ENCODE data around the gene TOM1L1.

Gene TOM1L1

GRCh38 chr17:54898576-54898975 is 2.1 kb upstream of the TOM1L1 start:
- no peak for DNase-seq (ENCODE audit: low read depth, low spot score)

DNA sequence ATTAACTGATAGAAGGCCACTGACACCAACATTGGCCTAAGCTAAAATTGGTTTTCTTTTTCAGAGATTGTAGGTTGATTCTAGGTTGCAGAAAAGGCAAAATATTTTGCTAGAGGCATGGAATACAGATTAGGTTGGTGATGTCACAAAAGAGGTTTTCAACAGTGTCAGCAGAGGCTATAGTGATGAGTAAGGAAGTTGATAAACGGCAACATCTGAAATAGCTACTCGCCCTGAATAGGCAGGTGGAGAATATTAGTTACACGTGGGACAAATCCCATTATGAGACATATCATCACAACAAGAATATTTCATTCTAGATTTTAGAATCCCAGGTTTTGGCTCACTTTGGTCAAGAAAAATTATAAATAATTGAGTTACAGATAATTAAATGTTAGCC is 1.5 kb upstream of the TOM1L1 start:
- DNase-seq (ENCODE audit: low read depth, low spot score), result no peak

- DNase-seq (ENCODE audit: low read depth, low spot score), result no peak
Observed at GRCh38 chr17:54899721-54900456, 763 bp upstream of the TOM1L1 start.

GRCh38 chr17:54901230-54901822 is 674 bp downstream of the TOM1L1 start:
- DNase-seq (ENCODE audit: low read depth, low spot score), result no peak

DNA sequence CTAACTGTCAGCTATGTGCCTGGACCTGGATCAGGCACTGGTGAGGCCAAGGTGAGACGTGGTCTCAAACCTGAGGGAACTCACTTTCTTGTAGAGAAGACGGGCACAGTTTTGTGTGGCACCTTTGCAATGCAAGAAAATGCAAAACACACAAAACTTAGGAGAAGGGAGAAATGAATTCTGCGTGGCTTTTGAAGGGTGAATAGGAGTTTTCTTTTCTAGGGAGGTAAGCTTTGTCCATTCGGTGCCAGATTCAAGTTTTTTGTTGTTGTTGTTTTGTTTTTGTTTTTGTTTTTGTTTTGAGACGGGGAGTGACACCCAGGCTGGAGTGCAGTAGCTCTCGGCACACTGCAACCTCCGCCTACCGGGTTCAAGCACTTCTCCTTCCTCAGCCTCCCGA is 1.4 kb downstream of the TOM1L1 start:
- no peak for DNase-seq (ENCODE audit: low read depth, low spot score)

DNA sequence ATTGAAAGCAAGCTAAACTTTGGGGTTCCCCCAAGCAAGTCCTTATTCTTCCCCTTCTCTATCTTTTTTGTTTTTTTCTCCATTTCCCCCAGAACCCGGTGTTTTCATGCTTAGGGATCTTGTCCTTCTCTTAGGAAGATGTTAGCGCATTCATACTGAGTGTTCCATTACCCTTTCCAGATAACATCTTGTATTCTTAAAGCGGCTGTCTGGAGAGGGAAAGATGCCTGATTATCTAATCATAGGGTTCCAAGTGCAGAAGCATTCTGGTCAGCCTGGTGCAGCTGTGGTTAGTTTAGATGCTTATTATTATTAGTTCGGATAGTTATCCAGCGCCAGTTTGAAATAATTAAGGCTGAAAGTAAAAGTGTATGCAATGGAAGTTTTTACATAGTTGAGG is 2.0 kb downstream of the TOM1L1 start:
- no peak for DNase-seq (ENCODE audit: low read depth, low spot score)

DNA sequence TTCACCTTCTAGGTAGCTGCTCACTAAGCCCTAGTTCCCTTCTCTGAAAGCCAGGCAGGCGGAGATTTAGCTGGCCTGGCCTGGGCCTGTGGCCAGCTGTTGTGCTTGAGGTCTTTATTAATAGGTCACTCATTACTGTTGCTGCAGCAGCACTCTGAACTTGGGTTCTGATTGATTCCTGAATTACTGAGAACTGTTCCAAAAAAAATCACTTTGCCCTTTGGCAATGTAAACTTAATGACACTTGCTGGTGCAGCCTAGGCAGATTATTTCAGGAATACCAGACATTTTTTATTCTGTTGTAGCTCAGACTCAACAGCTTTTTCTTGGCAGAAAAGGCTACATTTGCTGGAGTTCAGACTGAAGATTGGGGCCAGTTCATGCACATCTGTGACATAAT is 2.7 kb downstream of the TOM1L1 start:
- no peak for DNase-seq (ENCODE audit: low read depth, low spot score)

- no peak for DNase-seq (ENCODE audit: low read depth, low spot score)
Observed at GRCh38 chr17:54906683-54907082, 6.0 kb downstream of the TOM1L1 start.

- no peak for DNase-seq (ENCODE audit: low read depth, low spot score)
Observed at GRCh38 chr17:54907376-54907775, 6.7 kb downstream of the TOM1L1 start.

- no peak for DNase-seq (ENCODE audit: low read depth, low spot score)
Observed at GRCh38 chr17:54909766-54910165, 9.1 kb downstream of the TOM1L1 start.

- no peak for DNase-seq (ENCODE audit: low read depth, low spot score)
Observed at GRCh38 chr17:54916721-54917120, 16.1 kb downstream of the TOM1L1 start.

DNA sequence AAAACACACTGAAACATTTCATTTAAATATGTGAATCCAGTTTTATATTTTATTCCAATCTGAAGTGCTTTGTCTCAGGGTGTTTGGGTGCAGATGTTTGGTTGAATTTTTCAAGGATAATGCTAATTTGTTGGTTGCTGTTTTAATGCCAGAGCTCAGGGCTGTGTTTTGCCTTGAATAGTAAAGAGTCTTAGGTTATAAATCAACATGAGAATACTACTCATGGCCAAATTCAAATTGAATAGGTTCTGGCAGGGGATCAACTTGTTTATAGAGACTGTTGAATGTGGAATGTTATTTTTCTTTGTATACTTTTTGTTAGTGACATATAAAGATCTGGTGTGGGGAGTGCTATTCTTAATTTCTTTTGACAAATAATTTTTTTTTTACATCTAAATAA is 18.8 kb downstream of the TOM1L1 start:
- DNase-seq (ENCODE audit: low read depth, low spot score), result no peak

GRCh38 chr17:54920819-54921218 is 20.2 kb downstream of the TOM1L1 start:
- DNase-seq (ENCODE audit: low read depth, low spot score), result no peak

DNA sequence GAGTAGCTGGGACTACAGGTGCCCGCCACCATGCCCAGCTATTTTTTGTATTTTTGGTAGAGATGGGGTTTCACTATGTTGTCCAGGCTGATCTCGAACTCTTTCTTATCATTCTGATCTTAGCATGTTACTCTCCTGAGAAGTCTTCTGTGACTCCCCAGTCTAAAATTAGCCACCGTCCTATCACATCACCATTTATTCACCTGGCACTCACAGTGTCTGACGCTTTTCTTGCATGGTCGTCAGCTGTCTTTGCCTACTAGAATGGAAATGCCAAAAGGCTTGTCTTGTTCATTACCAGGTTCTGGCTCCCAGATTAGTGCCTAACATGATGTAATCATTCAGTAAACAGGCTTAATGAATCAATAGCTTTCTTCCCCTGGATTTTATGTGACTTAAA is 23.8 kb downstream of the TOM1L1 start:
- no peak for DNase-seq (ENCODE audit: low read depth, low spot score)

GRCh38 chr17:54927525-54927924 is 26.9 kb downstream of the TOM1L1 start:
- no peak for DNase-seq (ENCODE audit: low read depth, low spot score)

- no peak for DNase-seq (ENCODE audit: low read depth, low spot score)
Observed at GRCh38 chr17:54932711-54933110, 32.1 kb downstream of the TOM1L1 start.

- DNase-seq (ENCODE audit: low read depth, low spot score), result no peak
Observed at GRCh38 chr17:54933921-54934320, 33.3 kb downstream of the TOM1L1 start.

DNA sequence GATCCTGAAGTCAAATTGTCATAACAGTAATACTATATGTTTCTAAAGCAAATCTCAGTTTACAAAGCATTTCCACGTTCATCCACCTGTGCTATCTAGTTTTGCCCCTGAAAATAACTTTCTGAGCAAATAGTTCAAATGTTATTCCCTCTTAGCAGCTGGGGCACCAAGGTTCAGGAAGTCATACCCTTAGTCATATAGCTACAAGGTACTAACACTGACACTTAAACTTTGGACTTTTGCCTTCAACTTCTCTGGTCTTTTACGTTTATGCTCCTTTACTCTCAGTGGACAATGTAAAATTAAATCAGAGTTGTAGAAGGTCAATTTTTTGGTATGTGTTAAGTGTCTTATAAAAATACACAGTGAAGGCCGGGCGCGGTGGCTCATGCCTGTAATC is 34.8 kb downstream of the TOM1L1 start:
- DNase-seq (ENCODE audit: low read depth, low spot score), result no peak

DNA sequence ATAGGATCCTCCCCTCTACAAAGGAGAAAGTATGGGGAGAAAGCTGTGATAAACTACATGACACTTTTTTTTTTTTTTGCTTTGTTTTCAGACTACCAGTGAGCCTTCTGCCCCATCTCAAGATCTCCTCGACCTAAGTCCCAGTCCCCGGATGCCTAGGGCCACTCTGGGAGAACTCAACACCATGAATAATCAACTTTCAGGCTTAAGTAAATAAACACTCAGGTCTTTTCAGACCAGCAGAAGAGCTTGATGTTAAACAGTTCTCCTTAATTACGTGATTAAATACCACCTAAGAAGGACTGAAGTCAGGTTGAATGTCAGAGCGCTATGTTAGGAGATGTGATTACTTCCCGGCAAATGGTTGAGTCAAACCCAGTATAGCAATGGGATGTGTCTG is 36.4 kb downstream of the TOM1L1 start:
- DNase-seq (ENCODE audit: low read depth, low spot score), result no peak

DNA sequence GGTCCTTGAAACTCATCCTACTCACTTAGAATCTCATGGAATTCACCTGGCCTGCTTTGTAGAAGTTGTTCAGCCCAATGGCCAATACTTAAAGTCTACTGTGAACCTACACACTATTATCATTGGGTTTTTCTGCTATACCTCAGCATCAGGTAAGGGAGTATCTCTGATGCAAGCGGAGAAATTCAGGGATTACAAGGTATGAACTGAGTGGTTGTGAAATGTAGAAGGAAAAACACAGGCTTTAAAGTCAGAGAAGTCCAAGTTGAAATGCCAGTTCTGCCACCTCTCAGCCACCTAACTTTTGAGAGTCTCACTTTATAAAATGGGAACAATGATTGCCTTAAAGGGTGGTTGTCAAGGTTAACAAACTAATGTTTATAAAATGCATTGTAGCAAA is 36.8 kb downstream of the TOM1L1 start:
- no peak for DNase-seq (ENCODE audit: low read depth, low spot score)

GRCh38 chr17:54941285-54941684 is 40.6 kb downstream of the TOM1L1 start:
- DNase-seq (ENCODE audit: low read depth, low spot score), result no peak

- no peak for DNase-seq (ENCODE audit: low read depth, low spot score)
Observed at GRCh38 chr17:54944796-54945195, 44.1 kb downstream of the TOM1L1 start.

- no peak for DNase-seq (ENCODE audit: low read depth, low spot score)
Observed at GRCh38 chr17:54945231-54945630, 44.6 kb downstream of the TOM1L1 start.

DNA sequence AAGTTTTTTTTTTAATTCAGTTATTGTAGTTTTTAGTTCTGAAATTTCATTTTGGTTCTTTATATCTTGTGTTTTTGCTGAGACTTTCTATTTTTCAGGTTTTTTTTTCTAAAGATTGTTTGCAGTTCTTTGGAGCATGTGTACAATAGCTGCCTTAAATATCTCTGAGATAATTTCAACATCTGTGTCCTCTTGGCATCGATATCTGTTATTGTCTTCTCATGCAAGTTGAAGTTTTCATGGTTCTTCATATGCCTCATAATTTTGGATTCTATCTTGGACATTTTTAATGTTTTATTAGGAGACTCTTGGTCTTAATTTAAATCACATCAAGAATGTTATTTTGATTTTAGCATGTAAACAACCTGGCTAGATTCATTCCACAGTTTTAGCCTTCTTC is 45.0 kb downstream of the TOM1L1 start:
- no peak for DNase-seq (ENCODE audit: low read depth, low spot score)
